HUDEP-2 (cell line): Measurements from ENCODE around the gene MUC6.

Experiments
- DNase-seq, 76 experiments: peaks; one replicate each; lab custom pipeline; 2025; ENCODE audit not compliant: unreplicated experiment in 76 of 76; lab: John Stamatoyannopoulos, UW

MUC6 gene

GRCh38 chr11:1037506-1038055 lies 1.1 kb upstream of the MUC6 start:
- DNase-seq = no peak

GRCh38 chr11:1036931-1037330 lies 413 bp upstream of the MUC6 start:
- no peak for DNase-seq

GRCh38 chr11:1035577-1036283 lies 788 bp downstream of the MUC6 start:
- DNase-seq = no peak

- DNase-seq = no peak
Measured at GRCh38 chr11:1034456-1035295, 1.8 kb downstream of the MUC6 start.

- no peak for DNase-seq
Measured at GRCh38 chr11:1034001-1034400, 2.5 kb downstream of the MUC6 start.

GRCh38 chr11:1033016-1033798 lies 3.3 kb downstream of the MUC6 start:
- no peak for DNase-seq

- DNase-seq = no peak
Measured at GRCh38 chr11:1032310-1032891, 4.1 kb downstream of the MUC6 start.

GRCh38 chr11:1031121-1031899 lies 5.2 kb downstream of the MUC6 start:
- DNase-seq = no peak

- DNase-seq = no peak
Measured at GRCh38 chr11:1030556-1030955, 6.0 kb downstream of the MUC6 start.

- DNase-seq = no peak
Measured at GRCh38 chr11:1030086-1030485, 6.4 kb downstream of the MUC6 start.

GRCh38 chr11:1029654-1030053 lies 6.9 kb downstream of the MUC6 start:
- DNase-seq = no peak

- no peak for DNase-seq
Measured at GRCh38 chr11:1029051-1029450, 7.5 kb downstream of the MUC6 start.

GRCh38 chr11:1028616-1029015 lies 7.9 kb downstream of the MUC6 start:
- no peak for DNase-seq

GRCh38 chr11:1028291-1028540 lies 8.3 kb downstream of the MUC6 start:
- DNase-seq = no peak

- DNase-seq = no peak
Measured at GRCh38 chr11:1027483-1028290, 8.8 kb downstream of the MUC6 start.

- DNase-seq = no peak
Measured at GRCh38 chr11:1026641-1027482, 9.7 kb downstream of the MUC6 start.

- no peak for DNase-seq
Measured at GRCh38 chr11:1026163-1026450, 10.4 kb downstream of the MUC6 start.

GRCh38 chr11:1025410-1026162 lies 10.9 kb downstream of the MUC6 start:
- DNase-seq = no peak
